ENCODE results near the gene MYRIP.

- TF ChIP-seq CTCF (IDR thresholded peaks at IDR 0.05) (no peak), POLR2A (IDR thresholded peaks at IDR 0.05) (no peak)
These were observed 10.5 kb downstream of the MYRIP start for GRCh38 chr3:39819899-39820298.

Measured in uterus (tissue), 2 donors.